Nephron (organoid): ENCODE results near the gene NBEA.

Experiments
- H3K27ac Mint-ChIP-seq, 3 experiments: 2 replicates each; pipeline ENCODE4 v1.8.0; 2020; ENCODE audit warnings: mixed read lengths in 3 of 3, mild to moderate bottlenecking in 2 of 3, moderate library complexity in 1 of 3
- H3K27me3 Mint-ChIP-seq: 2 replicates; pipeline ENCODE4 v1.8.0; 2021; ENCODE audit warnings: low read depth, mild to moderate bottlenecking, moderate library complexity, mixed read lengths
- H3K36me3 Mint-ChIP-seq: 2 replicates; pipeline ENCODE4 v1.8.0; 2020; ENCODE audit warnings: low read depth, mixed read lengths
- H3K4me1 Mint-ChIP-seq: 2 replicates; pipeline ENCODE4 v1.8.0; 2020; ENCODE audit warnings: mixed read lengths
- H3K4me3 Mint-ChIP-seq, 3 experiments: 2 replicates each; pipeline ENCODE4 v1.8.0; 2020; ENCODE audit warnings: mild to moderate bottlenecking in 3 of 3, mixed read lengths in 3 of 3, moderate library complexity in 2 of 3
- H3K9me3 Mint-ChIP-seq: 2 replicates; pipeline ENCODE4 v1.8.0; 2020; ENCODE audit warnings: mixed read lengths
- TF ChIP-seq, protein P1 (sequence below), 3 experiments: fragments of 200-600 bp; sonication (generic); IDR thresholded peaks; one replicate each; pipeline ENCODE4 v1.5.0; 2021; ENCODE audit warnings: antibody characterized with exemption in 3 of 3; ENCODE audit not compliant: unreplicated experiment in 3 of 3

The NBEA gene

DNA sequence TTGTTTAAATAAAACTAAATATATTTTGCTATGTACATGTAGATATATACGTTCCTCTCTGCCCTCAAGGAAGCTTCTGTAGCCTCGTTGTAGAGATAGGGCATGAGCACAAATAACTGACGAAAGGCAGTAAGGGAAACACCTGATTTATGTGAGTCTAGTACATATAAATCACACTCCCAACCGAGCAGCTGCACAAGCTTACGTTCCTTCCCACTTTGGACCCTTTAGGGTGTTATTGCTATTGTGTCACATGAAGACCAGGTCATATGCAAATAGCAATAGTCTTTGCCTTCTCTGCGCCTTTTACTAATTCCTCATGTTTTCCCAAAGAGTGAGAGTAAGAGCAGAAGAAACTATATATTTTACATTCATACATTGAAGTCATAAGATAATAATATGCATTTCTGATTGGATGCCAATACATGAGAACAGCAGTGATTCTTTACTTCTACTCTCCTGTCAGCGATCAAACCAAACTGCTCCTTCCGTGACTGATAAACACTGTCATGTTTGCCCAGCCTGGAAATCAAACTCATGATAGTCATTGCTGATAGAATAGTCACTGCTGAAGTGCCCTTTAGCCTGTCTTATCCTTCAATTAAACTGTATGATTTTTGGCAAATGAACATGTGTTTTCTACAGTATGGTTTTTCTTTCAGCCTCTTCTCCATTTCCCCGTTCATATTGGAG, 661.7 kb downstream of the NBEA start:
- H3K4me1 Mint-ChIP-seq, result peaks cover 47% of the 10 kb centered on the region
- H3K4me3 Mint-ChIP-seq, result no peak overlapping the region
- H3K27me3 Mint-ChIP-seq, result no peaks in the 10 kb centered on the region
- TF ChIP-seq, protein P1, sequence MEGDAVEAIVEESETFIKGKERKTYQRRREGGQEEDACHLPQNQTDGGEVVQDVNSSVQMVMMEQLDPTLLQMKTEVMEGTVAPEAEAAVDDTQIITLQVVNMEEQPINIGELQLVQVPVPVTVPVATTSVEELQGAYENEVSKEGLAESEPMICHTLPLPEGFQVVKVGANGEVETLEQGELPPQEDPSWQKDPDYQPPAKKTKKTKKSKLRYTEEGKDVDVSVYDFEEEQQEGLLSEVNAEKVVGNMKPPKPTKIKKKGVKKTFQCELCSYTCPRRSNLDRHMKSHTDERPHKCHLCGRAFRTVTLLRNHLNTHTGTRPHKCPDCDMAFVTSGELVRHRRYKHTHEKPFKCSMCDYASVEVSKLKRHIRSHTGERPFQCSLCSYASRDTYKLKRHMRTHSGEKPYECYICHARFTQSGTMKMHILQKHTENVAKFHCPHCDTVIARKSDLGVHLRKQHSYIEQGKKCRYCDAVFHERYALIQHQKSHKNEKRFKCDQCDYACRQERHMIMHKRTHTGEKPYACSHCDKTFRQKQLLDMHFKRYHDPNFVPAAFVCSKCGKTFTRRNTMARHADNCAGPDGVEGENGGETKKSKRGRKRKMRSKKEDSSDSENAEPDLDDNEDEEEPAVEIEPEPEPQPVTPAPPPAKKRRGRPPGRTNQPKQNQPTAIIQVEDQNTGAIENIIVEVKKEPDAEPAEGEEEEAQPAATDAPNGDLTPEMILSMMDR (IDR thresholded peaks at IDR 0.05; ENCODE audit: unreplicated experiment in 3 of 3), result no peak
- H3K36me3 Mint-ChIP-seq, result peaks cover 4% of the 10 kb centered on the region
- H3K27ac Mint-ChIP-seq, result no peak overlapping the region
- H3K9me3 Mint-ChIP-seq, result no peaks in the 10 kb centered on the region

DNA sequence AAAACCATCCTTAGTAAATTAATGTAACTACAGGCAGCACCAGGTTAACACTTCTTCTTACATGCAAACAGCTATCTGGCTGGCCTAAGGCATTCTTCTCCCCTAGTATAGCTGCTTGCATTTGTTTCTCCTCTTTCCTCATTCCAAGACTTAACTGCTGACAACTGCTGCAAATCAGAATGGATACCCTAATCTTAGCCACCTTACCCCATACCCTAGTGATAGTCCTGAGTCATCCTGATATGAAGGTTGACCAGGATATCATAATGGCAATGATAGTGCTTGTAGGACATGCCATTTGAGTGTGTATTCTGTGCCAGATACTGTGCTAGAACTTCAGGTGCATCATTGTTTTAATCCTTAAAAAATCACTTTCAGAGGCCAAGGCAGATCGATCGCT, 672.6 kb downstream of the NBEA start:
- Mint-ChIP-seq H3K9me3 (no peaks in the 10 kb centered on the region), H3K4me3 (no peak overlapping the region), H3K4me1 (no peaks in the 10 kb centered on the region), H3K27me3 (no peaks in the 10 kb centered on the region), H3K36me3 (peaks cover 13% of the 10 kb centered on the region), H3K27ac (no peak overlapping the region)
- TF ChIP-seq, protein P1 (IDR thresholded peaks at IDR 0.05; ENCODE audit: unreplicated experiment in 3 of 3), result no peak

GRCh38 chr13:35617420-35617819, 675.4 kb downstream of the NBEA start:
- Mint-ChIP-seq H3K9me3 (no peaks in the 10 kb centered on the region), H3K4me3 (no peak overlapping the region), H3K27ac (no peak overlapping the region), H3K36me3 (peaks cover 4% of the 10 kb centered on the region), H3K4me1 (no peaks in the 10 kb centered on the region), H3K27me3 (no peaks in the 10 kb centered on the region)
- TF ChIP-seq, protein P1 (IDR thresholded peaks at IDR 0.05; ENCODE audit: unreplicated experiment in 3 of 3), result no peak

DNA sequence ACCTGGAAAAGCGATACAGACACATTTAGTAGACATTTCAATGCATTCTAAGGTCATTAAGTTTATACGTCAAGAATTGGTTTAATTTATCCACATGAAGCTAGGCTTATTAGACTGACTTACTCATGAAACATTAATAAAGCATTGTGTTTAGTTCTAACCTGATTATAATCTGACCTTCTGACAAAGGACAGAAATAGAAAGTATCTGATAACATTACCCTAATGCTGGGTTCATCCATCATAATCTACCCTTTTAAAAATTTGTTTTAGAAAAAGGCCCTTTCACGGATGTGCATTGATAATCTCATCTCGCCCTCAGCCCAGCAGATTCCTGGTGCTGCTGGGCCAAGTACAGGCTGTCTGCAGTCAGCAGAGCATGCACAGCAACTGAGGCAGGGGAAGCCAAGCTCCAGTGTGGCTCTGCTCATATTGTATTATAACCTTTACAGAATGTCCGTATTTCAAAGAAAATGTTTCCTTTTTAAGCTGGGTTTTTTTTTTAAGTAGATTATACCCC, 676.6 kb downstream of the NBEA start:
- H3K27me3 Mint-ChIP-seq, result no peaks in the 10 kb centered on the region
- no peak overlapping the region for H3K27ac Mint-ChIP-seq
- no peaks in the 10 kb centered on the region for H3K4me1 Mint-ChIP-seq
- TF ChIP-seq, protein P1 (IDR thresholded peaks at IDR 0.05; ENCODE audit: unreplicated experiment in 3 of 3), result no peak
- no peaks in the 10 kb centered on the region for H3K36me3 Mint-ChIP-seq
- H3K9me3 Mint-ChIP-seq, result no peaks in the 10 kb centered on the region
- no peak overlapping the region for H3K4me3 Mint-ChIP-seq

GRCh38 chr13:35621989-35622388, 679.9 kb downstream of the NBEA start:
- TF ChIP-seq, protein P1 (IDR thresholded peaks at IDR 0.05; ENCODE audit: unreplicated experiment in 3 of 3), result no peak
- no peak overlapping the region for H3K27ac Mint-ChIP-seq
- no peaks in the 10 kb centered on the region for H3K9me3 Mint-ChIP-seq
- no peaks in the 10 kb centered on the region for H3K36me3 Mint-ChIP-seq
- no peaks in the 10 kb centered on the region for H3K4me1 Mint-ChIP-seq
- H3K4me3 Mint-ChIP-seq, result no peak overlapping the region
- no peaks in the 10 kb centered on the region for H3K27me3 Mint-ChIP-seq

DNA sequence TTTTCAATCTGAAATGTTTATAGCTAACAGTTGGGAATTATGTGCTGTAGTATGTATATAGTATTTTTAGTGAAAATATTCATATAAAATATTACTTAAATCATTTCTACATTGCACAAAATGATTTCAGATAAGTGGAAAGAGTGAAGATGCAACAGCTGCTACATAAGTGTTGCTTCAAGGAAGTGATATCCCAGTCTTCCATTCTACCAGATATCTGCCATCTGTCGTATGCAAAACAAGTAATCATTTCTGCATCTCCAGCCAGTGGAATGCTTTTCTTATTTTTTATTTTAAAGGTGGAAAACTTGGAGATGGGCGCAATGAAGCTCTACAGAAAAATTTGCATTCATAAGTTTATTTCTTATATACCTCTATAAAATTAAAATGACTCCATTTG, 687.0 kb downstream of the NBEA start:
- no peaks in the 10 kb centered on the region for H3K27me3 Mint-ChIP-seq
- TF ChIP-seq, protein P1 (IDR thresholded peaks at IDR 0.05; ENCODE audit: unreplicated experiment in 3 of 3), result no peak
- H3K9me3 Mint-ChIP-seq, result no peaks in the 10 kb centered on the region
- H3K27ac Mint-ChIP-seq, result no peak overlapping the region
- H3K4me1 Mint-ChIP-seq, result no peaks in the 10 kb centered on the region
- no peaks in the 10 kb centered on the region for H3K36me3 Mint-ChIP-seq
- no peak overlapping the region for H3K4me3 Mint-ChIP-seq
